ENCODE measurements around the gene DAAM2. TPM values are rescaled to one million over a fixed set of nuclear protein-coding genes. Genes with fewer than 3 reads are reported as not detected.

DAAM2 gene
- total RNA-seq, 2 experiments from 2014 or later: not detected

DNA sequence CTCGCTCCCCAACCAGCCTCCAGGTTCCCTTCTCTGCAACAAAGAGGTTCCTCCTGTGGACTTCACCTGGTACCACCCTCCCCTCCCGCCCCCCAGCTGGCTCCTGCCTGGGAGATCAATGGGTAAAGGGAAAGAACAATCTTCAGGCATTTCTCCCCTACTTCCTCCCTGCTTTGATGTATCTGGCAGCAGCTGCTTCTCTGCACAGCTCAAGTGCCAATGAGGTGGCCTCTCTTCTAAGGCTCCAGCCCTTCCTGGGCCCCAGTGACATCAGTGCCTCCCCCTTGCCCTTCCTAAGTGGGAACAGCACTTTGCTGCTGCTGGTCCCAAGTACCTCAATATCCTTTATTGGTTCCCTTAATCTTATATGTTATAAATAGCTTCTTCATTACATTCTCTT, 118.6 kb downstream of the DAAM2 start:
- H3K27ac Mint-ChIP-seq: no peak overlapping the region

GRCh38 chr6:39911513-39912125, 119.4 kb downstream of the DAAM2 start:
- DNase-seq (no peak), ATAC-seq (ENCODE audit: low read depth) (no peak)
- Mint-ChIP-seq H3K36me3 (no peaks in the 10 kb centered on the region), H3K9me3 (no peaks in the 10 kb centered on the region), H3K4me1 (no peaks in the 10 kb centered on the region), H3K27ac (no peak overlapping the region), H3K4me3 (no peak overlapping the region), H3K27me3 (no peaks in the 10 kb centered on the region)
- POLR2A ChIA-PET: no interaction called here

More for the DNA sequence above, 118.6 kb downstream of the DAAM2 start:
- Mint-ChIP-seq H3K36me3 (no peaks in the 10 kb centered on the region), H3K27me3 (no peaks in the 10 kb centered on the region), H3K9me3 (no peaks in the 10 kb centered on the region), H3K4me3 (no peak overlapping the region), H3K4me1 (no peaks in the 10 kb centered on the region)
- DNase-seq: no peak
- POLR2A ChIA-PET: no interaction called here
- ATAC-seq (ENCODE audit: low read depth): no peak

DNA sequence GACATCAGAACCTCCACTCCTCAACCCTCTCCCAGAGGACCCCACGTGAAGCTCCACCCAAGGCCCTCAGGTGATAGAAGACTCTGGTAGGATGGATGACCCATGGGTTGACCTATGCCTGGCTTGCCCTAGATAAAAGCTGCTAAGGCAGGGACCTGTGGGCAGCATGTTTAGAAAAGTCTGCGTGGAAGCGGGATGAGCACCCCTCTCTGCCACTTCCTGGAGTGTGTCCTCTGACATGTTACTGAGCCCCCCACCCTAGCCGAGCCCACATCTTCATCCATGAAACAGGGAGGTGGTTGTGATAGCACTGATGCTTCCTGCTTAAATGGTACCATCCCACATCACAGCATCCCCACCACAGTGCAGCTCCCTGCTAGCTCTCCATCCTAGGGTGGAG, 120.3 kb downstream of the DAAM2 start:
- ATAC-seq (ENCODE audit: low read depth): no peak
- no peaks in the 10 kb centered on the region for H3K9me3 Mint-ChIP-seq
- no peaks in the 10 kb centered on the region for H3K4me1 Mint-ChIP-seq
- no peak for DNase-seq
- H3K27ac Mint-ChIP-seq: no peak overlapping the region
- POLR2A ChIA-PET: no interaction called here
- no peaks in the 10 kb centered on the region for H3K27me3 Mint-ChIP-seq
- H3K36me3 Mint-ChIP-seq: no peaks in the 10 kb centered on the region
- H3K4me3 Mint-ChIP-seq: no peak overlapping the region

- Mint-ChIP-seq H3K27me3 (no peaks in the 10 kb centered on the region), H3K27ac (no peak overlapping the region), H3K36me3 (no peaks in the 10 kb centered on the region), H3K4me1 (no peaks in the 10 kb centered on the region), H3K9me3 (no peaks in the 10 kb centered on the region), H3K4me3 (no peak overlapping the region)
- DNase-seq (no peak), ATAC-seq (ENCODE audit: low read depth) (no peak)
- POLR2A ChIA-PET: no interaction called here
These were observed 121.3 kb downstream of the DAAM2 start for GRCh38 chr6:39913391-39913916.

DNA sequence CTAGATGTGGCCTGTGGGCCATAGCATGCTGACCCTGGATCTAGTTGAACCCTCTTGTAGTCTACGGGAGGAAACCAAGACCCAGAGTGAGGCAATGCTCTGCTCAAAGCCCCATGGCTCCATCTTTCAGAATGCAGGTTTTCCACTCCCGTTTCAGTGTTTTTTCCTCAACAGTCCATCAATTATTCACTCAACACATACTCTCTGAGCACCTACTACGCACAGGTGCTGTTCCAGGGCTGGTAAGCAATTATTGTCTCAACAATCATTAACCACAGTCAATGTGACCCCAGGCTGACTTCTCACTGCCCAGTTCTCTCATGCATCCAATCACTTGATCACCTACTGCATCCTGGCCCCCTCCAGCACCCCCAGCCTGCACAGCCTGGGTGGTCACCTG, 122.1 kb downstream of the DAAM2 start:
- Mint-ChIP-seq H3K4me1 (no peaks in the 10 kb centered on the region), H3K27ac (no peak overlapping the region), H3K36me3 (no peaks in the 10 kb centered on the region), H3K9me3 (no peaks in the 10 kb centered on the region), H3K27me3 (no peaks in the 10 kb centered on the region), H3K4me3 (no peak overlapping the region)
- POLR2A ChIA-PET: no interaction called here
- DNase-seq (no peak), ATAC-seq (ENCODE audit: low read depth) (no peak)

GRCh38 chr6:39915866-39916265, 123.7 kb downstream of the DAAM2 start:
- H3K9me3 Mint-ChIP-seq: no peaks in the 10 kb centered on the region
- no peak overlapping the region for H3K4me3 Mint-ChIP-seq
- POLR2A ChIA-PET: no interaction called here
- no peak overlapping the region for H3K27ac Mint-ChIP-seq
- no peaks in the 10 kb centered on the region for H3K4me1 Mint-ChIP-seq
- no peak for ATAC-seq (ENCODE audit: low read depth)
- H3K27me3 Mint-ChIP-seq: no peaks in the 10 kb centered on the region
- H3K36me3 Mint-ChIP-seq: no peaks in the 10 kb centered on the region
- DNase-seq: no peak

DNA sequence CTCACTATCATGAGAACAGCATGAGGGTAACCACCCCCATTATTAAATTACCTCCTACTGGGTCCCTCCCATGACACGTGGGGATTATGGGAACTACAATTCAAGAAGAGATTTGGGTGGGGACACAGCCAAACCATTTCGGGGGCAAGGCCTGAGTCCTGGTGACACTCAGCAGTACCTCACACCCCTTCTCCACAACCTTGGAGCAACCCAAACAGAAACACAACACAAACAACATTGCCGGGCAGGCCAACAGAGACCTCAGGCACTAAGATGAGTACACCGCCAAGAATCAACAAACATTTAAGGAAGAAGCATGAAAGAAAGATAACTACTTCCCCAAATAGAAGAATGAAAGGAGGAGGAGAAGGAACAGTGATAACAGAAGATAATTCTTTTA, 125.2 kb downstream of the DAAM2 start:
- H3K27ac Mint-ChIP-seq: no peak overlapping the region
- DNase-seq: no peak

DNA sequence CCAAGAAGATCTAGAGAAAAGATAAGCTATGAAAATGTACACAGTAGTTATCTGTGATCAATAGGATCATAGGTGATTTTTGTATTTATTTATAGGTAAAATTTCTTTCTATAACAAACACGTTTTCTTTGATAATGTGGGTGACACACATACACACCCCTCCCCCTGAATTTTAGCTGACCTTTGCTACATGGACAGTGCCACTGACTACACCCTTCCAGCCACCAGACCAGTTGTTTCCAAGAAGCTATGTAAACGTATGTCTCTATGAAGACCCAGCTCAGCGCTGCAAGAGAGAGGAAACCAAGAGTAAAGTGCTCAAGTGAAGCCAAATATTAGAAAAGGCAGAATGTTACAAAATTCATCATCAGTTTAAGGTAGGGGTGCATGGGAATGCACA, 125.8 kb downstream of the DAAM2 start:
- no peaks in the 10 kb centered on the region for H3K9me3 Mint-ChIP-seq
- ATAC-seq (ENCODE audit: low read depth): no peak
- H3K27me3 Mint-ChIP-seq: no peaks in the 10 kb centered on the region
- POLR2A ChIA-PET: no interaction called here
- no peak overlapping the region for H3K4me3 Mint-ChIP-seq
- H3K36me3 Mint-ChIP-seq: no peaks in the 10 kb centered on the region
- H3K4me1 Mint-ChIP-seq: peaks cover 3% of the 10 kb centered on the region
- DNase-seq: no peak
- H3K27ac Mint-ChIP-seq: no peak overlapping the region

More for the DNA sequence above, 125.2 kb downstream of the DAAM2 start:
- Mint-ChIP-seq H3K27me3 (no peaks in the 10 kb centered on the region), H3K4me3 (no peak overlapping the region), H3K4me1 (no peaks in the 10 kb centered on the region), H3K36me3 (no peaks in the 10 kb centered on the region), H3K9me3 (no peaks in the 10 kb centered on the region)
- ATAC-seq (ENCODE audit: low read depth): no peak
- POLR2A ChIA-PET: no interaction called here

- DNase-seq: no peak
- Mint-ChIP-seq H3K9me3 (no peaks in the 10 kb centered on the region), H3K4me3 (no peak overlapping the region), H3K4me1 (peaks cover 4% of the 10 kb centered on the region), H3K27ac (no peak overlapping the region), H3K36me3 (no peaks in the 10 kb centered on the region), H3K27me3 (no peaks in the 10 kb centered on the region)
- ATAC-seq (ENCODE audit: low read depth): no peak
- POLR2A ChIA-PET: no interaction called here
These were observed 126.7 kb downstream of the DAAM2 start for GRCh38 chr6:39918831-39919230.

DNA sequence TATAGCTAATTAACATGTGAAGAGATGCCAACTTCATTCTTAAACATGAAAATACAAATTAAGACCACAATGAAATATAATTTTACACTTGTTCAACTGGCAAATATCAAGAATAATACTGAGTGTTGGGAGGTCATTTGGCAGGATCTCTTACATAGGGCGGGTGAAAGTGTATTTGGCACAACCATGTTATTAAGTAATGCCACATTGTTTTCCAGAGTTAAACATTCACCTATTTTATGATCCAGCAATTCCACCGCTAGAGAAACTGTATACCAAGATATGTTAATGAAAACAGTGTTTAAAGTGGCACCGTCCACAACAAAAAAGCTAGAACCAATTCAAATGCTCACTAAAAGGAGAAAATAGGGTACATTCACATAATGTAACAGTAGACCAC, 128.0 kb downstream of the DAAM2 start:
- Mint-ChIP-seq H3K27ac (no peak overlapping the region), H3K9me3 (no peaks in the 10 kb centered on the region), H3K4me1 (peaks cover 4% of the 10 kb centered on the region), H3K36me3 (no peaks in the 10 kb centered on the region), H3K4me3 (no peak overlapping the region), H3K27me3 (no peaks in the 10 kb centered on the region)
- ATAC-seq (ENCODE audit: low read depth): no peak
- no peak for DNase-seq
- POLR2A ChIA-PET: no interaction called here

GRCh38 chr6:39922821-39923220, 130.6 kb downstream of the DAAM2 start:
- POLR2A ChIA-PET: no interaction called here
- H3K27me3 Mint-ChIP-seq: no peaks in the 10 kb centered on the region
- ATAC-seq (ENCODE audit: low read depth) (no peak), DNase-seq (no peak)
- H3K27ac Mint-ChIP-seq: no peak overlapping the region
- no peak overlapping the region for H3K4me3 Mint-ChIP-seq
- peaks cover 5% of the 10 kb centered on the region for H3K9me3 Mint-ChIP-seq
- H3K4me1 Mint-ChIP-seq: peaks cover 6% of the 10 kb centered on the region
- H3K36me3 Mint-ChIP-seq: no peaks in the 10 kb centered on the region

DNA sequence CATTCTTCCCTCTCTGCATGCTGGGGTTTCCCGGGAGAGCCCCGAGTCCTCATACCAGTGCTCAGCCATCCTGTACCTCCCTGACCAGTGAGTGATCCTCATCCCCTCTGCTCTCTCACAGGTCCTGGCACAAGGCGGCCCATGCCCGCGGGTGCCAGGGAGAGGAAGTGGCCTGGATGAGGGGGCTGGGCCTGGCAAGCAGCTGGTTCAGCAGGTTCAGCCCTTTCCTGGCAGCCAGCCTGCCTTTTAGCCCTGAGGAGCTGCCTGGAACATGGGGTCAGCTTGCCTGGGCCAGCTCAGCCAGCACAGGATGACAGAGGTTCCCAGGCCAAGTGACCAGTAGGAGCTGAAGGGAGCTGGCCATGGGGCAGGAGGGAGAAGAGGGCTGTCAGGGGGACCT, 131.2 kb downstream of the DAAM2 start:
- ATAC-seq (ENCODE audit: low read depth) (no peak), DNase-seq (no peak)
- peaks cover 5% of the 10 kb centered on the region for H3K9me3 Mint-ChIP-seq
- no peaks in the 10 kb centered on the region for H3K27me3 Mint-ChIP-seq
- peaks cover 6% of the 10 kb centered on the region for H3K4me1 Mint-ChIP-seq
- no peak overlapping the region for H3K27ac Mint-ChIP-seq
- POLR2A ChIA-PET: no interaction called here
- no peaks in the 10 kb centered on the region for H3K36me3 Mint-ChIP-seq
- H3K4me3 Mint-ChIP-seq: no peak overlapping the region

- Mint-ChIP-seq H3K9me3 (peaks cover 5% of the 10 kb centered on the region), H3K27me3 (no peaks in the 10 kb centered on the region), H3K4me1 (peaks cover 6% of the 10 kb centered on the region), H3K36me3 (no peaks in the 10 kb centered on the region), H3K27ac (no peak overlapping the region), H3K4me3 (no peak overlapping the region)
- ATAC-seq (ENCODE audit: low read depth): no peak
- POLR2A ChIA-PET: no interaction called here
- no peak for DNase-seq
These were observed 131.7 kb downstream of the DAAM2 start for GRCh38 chr6:39923861-39924260.

- POLR2A ChIA-PET: no interaction called here
- peaks cover 9% of the 10 kb centered on the region for H3K4me1 Mint-ChIP-seq
- H3K27ac Mint-ChIP-seq: no peak overlapping the region
These were observed 132.1 kb downstream of the DAAM2 start for GRCh38 chr6:39924283-39924682.

More at GRCh38 chr6:39924283-39924682, 132.1 kb downstream of the DAAM2 start:
- H3K9me3 Mint-ChIP-seq: peaks cover 5% of the 10 kb centered on the region
- no peak for DNase-seq
- no peak for ATAC-seq (ENCODE audit: low read depth)
- H3K36me3 Mint-ChIP-seq: no peaks in the 10 kb centered on the region
- no peaks in the 10 kb centered on the region for H3K27me3 Mint-ChIP-seq
- H3K4me3 Mint-ChIP-seq: no peak overlapping the region
